NCI-H2081 (cell line): ENCODE results near the gene KLRF1.

ENCODE experiments used
- DNase-seq, 2 experiments: peaks; one replicate each; lab custom pipeline; 2025; lab: John Stamatoyannopoulos, UW

The KLRF1 gene

DNA sequence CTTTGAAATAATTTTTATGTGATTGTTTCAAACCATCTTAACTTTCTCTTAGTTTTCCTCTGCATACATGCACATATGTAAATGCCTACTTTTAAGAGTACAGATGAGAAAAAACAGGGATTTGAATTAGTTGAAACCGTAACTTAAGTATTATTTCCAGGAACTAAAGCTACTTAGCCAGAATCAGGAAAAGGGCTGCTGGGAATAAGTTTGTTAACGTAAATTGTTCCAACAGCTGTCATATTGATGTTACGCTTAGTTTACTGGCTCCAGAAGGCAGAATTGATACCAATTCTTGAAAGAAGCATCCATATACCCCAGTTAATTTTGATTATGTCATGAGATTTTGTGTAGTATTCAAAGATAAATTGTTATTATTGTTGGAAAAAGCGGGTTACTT, 17.9 kb upstream of the KLRF1 start:
- DNase-seq, result no peak

DNA sequence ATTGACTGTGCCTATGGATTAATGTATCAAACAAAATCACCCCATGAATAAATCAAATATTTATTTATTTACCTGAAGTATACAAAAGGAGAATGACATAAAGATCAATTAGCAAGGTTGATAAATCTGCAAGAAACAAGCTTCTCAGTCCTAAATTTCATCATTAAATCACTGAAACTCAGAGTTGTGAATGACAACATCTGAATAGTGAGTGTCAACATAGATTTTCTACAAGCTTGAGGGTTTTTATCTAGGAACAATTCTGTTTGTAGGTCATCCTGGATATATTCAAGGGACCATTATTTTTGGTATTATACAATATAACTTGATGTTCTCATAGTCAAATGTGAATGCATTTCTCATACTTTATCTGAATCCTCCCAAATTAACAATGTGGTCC, 17.4 kb upstream of the KLRF1 start:
- DNase-seq, result no peak

DNA sequence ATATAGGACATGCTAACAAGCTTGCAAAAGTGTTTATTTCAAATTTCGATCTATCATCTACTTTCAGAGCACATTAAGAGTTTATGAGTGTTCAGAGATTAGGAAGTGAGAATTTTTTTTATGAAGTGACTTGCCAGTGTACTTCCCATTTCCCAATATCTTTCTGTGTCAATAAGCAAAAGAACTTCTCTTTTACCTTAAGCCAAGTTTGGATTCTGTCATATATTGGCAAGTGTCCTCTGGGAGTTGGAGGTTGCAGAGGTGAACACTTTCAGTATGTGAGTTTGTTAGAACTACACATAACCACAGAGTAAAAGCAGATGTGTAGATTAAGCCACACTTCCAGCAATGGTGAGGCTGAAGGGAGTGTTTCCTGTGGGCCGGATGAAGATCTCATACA, 16.6 kb upstream of the KLRF1 start:
- no peak for DNase-seq

DNA sequence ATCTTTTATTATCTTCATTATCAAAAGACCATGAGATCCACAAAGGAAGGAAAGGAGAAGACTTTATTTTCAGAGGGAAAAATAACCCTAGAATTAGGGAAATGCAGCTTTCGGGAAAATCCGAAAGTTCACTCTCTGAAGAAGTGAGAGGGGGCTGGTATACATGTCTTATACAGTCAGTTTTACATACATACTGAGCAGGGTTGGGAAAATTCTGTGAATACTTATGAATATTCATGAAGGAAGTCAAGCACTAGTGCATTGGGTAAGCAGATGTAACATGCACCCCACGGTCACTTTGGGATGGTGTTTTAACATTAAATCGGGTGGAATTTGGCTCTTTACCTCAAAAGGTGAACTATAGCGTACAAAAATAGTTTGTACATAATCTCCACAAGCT, 15.7 kb upstream of the KLRF1 start:
- DNase-seq, result no peak

DNA sequence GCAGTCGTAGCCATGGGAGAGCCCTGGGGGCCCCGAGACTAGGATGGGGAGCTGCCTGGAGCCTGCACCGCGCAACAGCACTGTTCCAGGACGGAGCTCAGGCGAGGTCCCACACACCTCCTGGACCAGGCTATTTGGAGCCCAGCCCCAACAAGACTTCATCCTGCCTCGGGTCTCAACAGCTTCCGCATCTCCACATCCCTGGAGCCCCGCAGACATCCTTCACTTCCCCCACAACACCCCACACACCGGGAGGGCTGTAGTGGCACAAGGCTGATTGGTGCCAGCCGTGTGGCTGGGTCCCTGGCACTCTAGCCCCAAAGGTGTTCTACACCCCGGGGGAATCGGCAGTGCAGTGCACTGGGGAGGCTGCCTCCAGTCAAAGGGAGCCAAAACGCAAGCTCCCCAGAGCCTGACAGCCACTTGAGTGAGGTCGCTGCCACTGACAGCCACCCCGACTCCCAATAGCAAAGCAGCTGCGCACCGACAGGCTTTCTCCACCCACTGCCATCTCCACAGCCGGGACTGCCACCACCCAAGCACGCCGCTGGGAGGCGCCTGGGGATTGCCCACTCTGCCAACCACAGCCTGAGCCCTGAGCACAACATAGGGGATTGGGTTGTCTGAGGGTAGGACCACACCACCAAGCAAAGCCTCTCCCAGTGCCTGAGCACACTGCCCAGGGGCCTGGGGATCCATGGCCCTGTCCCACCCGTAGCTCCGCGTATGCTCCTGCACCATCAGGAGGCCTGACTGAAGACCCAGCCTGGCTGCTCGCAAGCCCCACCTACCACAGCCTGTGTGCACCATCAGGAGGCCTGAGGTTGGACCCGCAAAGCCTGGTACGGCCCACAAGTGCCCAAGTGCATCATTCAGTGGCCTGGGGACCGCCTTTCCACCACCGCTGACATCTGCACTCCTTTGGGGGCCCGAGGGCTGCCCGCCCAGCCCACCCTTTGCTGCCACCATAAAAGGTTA, 13.2 kb upstream of the KLRF1 start:
- no peak for DNase-seq

DNA sequence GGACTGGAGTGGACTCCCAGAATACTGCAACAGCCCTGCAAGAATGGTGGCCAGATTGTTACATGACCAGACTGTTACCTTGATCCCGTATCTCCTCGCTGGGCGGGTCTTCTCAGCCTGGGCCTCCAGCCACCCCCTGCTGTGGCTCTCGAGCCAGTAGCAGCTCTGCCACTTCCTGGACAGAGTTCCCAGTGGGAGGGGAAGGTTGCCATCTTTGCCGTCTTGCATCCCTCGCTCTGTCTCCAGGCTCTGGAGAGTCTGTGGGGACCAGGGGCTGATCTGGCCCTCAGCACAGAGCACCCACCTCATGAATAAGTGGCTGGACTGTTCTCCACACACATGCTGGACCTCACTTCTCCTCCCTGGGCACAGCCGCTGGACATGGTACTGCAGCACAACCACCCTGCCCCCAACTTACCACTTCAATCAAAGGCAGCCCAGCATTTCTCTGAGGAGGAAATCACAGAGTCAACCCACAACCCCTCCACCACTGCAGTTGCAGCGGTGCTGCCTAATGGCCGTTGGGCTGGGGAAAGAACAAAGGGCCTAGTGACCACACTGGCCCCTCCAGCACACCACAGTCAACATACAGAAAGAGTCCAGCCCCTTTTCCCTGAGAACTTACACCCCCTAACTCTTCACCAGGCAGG, 6.9 kb upstream of the KLRF1 start:
- no peak for DNase-seq

DNA sequence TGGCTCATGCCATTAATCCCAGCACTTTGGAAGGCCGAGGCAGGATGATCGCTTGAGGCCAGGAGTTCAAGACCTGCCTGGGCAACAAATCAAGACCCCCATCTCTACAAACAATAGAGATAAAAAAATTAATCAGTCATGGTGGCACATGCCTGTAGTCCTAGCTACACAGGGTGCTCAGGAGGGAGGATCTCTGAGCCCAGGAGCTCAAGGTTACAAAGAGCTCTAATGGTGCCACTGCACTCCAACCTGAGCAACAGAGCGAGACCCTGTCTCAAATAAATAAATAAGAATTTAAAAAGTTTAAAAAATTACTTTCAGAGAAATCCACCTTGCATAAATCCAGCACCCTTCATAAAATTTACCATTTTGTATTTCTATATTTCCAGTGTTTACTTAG, 2.2 kb downstream of the KLRF1 start:
- DNase-seq, result no peak

DNA sequence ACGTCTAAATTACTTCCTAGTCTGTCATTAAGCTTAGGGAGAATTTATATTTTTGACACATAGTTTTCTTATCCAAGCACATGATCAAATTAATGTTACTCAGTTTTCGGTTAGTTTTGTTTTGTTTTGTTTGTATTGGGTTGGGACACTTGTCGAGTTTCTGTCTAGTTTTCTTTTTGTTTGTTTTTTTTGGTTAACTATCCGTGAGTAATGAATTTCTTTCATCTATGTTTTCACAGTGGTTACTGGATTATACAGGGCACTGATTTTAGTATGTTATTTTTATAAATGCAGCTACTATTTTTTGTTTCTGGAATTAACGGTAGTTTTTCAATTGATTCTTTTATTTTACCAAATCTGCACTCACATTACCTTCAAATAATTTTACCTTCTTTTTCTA, 2.7 kb downstream of the KLRF1 start:
- no peak for DNase-seq

DNA sequence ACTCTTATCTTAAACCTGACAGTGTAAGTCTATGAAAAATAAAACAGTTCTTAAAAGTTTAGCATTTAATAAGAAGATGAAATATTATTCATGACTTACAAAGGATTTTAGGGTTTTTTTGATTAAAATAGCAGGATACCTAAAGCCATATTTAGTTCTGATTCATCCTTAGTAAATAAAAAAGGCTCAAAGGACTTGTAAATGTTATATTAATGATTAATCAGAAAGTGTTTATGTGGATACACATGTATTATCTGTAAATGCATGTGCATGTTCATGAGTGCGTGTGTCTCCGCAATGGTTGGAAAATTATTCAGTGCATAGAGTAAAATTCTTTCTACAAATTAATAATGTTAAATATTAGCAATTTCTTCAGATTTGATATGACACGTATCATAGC, 4.4 kb downstream of the KLRF1 start:
- no peak for DNase-seq

DNA sequence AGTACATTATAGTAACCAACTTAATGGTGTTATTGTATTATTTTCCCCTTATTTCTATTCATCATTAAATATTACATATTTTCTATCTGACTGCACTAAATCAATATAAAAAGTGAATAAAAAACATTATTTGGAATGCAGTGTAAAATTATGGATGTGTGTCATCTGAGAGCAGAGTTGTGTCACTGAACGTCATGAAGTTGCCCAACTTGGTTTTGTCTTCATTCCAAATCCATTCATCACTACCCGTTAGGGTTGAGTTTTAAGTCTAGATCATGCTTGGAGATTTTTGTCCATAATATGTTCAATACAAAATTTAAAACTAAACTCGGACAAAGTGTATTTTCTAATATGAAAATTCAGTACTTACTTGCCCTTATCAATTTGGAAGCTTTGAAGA, 16.1 kb downstream of the KLRF1 start:
- DNase-seq, result no peak

DNA sequence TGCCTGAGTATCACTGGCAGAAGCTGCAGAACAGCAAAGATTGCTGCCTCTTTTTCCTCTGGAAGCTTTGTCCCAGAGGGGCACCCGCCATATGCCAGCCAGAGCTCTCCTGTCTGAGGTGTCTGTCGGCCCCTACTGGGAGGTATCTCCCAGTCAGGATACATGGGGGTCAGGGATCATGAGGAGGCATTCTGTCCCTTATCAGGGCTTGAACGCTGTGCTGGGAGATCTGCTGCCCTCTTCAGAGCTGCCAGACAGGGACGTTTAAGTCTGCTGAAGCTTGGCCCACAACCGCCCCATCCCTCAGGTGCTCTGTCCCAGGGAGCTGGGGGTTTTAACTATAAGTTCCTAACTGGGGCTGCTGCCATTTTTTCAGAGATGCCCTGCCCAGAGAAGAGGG, 21.6 kb downstream of the KLRF1 start:
- no peak for DNase-seq

DNA sequence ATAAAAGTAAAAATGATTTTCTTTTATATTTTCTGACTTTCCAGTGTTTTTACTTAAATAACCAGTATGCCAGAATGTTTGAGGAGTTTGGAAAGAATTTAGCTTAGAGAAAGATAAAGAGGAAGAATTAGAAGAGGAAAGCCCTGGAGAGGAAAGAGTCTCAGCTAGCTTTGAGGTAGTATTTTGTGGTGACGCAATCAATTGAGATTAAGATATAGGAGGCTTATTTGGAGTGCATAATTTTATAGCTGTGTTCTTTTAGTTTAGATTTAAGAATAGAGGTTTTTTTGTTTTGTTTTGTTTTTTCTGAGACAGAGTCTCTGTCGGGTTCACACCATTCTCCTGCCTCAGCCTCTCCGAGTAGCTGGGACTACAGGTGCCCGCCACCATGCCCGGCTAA, 23.8 kb downstream of the KLRF1 start:
- DNase-seq, result no peak

DNA sequence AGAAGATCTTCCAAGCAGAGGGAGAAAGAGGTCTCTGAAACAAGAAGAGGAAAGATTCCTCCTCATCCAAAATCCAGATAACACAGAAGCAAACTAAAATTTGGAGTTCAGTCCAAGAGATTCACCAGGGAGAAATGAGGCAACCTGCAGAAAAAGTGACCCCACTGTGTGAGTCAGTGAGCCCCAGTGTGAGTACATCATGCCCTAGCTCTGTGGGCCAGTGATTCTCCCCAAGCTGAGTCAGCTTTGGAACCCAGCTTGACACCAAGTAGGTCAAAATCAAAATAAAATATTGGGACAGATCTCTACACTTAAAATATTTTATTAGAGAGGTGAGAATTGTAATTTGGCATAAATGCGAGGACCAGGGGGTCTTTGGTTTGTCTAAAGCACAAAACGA, 24.6 kb downstream of the KLRF1 start:
- DNase-seq, result no peak

DNA sequence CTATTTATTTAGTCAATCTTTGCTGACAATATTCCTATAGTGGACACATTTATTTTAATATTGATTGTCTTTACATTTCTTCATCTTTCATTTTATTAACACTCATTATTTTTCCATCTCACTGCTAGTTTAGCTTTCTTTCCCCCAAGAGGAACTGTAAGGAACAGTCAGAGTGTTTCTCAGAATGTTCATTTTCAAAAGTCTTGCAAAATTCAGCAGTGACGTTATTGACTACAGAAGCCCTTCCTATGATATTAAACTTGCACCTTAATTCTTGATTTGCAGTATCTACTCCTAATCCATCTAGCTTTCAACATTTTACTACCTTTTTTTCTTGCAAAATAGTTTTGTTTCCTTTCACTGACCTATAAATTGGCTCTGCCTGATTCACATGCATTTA, 28.9 kb downstream of the KLRF1 start:
- no peak for DNase-seq

DNA sequence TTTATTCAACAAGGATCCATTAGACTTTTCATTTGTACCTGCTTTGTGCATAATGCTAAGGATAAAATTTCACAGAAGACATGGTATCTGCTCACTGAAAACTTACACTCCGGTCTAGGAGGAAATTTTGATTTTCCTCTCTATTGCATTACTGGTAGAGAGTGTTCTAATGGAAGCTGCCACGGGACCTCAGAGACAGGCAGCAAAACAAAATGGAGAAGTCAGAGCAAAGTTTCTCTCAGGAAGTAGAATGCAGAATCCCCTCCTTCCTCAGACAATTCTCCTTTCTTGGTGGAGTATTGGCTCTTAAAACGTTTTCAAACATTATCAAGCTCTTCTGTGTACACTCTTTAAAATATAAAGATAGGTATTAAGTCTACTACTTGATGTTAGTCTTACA, 29.6 kb downstream of the KLRF1 start:
- DNase-seq, result no peak

DNA sequence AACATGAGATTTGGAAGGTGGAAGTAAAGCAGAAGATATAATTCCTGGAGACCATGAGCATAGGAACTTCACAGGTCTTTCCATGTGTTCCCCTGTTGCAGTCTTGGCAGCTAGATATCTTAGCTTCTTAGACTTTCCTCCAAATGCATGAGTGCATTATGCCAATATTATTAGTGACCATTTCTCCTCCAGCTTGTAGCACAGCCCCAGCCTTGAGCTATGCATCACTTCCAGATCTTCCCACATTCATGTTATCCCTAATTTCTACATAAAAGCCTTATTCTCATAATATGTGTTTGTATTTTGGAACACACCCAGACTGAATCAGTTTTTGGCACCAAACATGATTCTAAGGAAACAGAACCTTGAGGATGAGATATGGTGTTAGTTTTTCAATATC, 30.9 kb downstream of the KLRF1 start:
- no peak for DNase-seq

DNA sequence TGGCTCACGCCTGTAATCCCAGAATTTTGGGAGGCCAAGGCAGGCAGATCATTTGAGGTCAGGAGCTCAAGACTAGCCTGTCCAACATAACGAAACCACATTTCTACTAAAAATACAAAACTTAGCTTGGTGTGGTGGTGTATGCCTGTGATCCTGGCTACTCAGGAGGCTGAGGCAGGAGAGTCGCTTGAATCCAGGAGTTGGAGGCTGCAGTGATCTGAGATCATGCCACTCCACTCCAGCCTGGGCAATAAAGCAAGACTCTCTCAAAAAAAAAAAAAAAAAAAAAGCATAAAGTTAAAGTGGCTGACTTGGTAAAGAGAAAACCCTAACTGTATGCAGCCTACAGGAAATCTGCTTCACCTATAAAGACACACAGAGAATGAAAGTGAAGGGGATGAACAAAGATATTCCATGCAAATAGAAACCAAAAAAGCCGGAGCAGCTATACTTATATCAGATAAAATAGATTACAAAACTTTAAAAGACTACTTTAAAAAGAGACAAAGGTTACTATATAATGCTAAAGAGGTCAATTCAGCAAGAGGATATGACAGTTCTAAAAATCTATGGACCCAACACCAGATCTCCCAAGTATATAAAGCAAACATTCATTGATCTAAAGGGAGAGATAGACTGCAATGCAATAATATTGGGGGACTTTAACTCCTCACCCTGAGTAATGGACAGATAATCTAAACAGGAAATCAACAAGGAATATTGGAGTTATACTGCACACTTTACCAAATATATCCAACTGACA, 37.8 kb downstream of the KLRF1 start:
- no peak for DNase-seq

DNA sequence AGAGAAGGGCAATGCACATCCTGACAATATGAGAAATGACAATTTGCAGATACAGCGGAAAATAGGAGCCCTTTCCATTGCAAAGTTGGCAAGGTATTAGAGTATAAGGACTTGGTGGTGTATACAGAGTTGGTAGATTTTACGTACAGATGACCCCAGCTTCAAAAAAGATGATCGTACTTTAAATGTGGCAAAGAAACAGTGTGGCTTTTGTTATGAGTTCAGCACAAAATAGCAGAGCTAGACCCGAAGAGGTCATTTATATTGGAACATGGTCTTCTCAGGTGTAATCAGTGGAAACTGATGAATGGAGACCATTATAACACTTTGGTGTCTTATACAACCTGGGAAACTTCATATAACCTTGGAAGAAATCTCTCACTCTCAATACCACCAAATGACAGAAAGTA, 39.6 kb downstream of the KLRF1 start:
- DNase-seq, result no peak

DNA sequence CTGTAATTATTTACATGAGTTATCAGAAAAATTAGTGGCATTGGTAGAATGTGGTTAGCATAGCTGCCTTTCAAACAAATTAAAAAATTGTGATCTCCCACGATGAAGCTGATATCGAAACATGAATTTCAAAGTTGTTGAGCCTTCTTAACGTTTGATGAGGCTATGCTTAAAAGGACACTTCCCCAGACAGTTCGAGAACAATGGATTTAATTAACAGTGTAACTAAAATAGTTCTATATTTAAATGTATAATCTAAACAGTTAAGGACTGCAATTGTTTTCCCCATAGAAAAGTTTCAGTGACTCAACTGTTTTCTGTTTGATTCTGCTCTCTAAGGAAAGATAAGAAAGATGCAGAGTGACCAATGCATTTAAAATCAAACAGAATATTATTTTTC, 40.2 kb downstream of the KLRF1 start:
- DNase-seq, result no peak

DNA sequence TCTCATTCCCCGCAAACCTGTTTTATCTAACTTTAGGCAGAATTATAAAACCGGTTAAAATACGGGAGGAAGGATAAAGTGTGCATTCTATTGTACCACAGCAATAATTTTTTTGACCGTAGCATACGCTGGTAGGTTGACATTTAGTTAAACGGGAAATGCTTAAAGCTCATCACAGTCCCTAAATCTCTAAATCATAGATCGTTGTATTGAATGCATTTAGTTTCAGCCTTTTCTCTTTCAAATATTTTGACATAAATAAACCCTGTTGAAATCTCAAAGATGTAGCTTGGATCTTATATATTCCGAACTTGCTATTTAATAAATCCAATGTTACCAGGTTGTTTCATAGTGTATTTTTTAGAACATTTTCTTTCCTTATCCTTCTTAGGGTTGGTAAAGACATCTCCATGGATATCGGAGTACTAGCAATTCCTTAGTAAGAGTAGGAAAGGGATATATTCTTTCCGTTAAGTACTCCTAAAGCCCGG, 41.1 kb downstream of the KLRF1 start:
- no peak for DNase-seq

DNA sequence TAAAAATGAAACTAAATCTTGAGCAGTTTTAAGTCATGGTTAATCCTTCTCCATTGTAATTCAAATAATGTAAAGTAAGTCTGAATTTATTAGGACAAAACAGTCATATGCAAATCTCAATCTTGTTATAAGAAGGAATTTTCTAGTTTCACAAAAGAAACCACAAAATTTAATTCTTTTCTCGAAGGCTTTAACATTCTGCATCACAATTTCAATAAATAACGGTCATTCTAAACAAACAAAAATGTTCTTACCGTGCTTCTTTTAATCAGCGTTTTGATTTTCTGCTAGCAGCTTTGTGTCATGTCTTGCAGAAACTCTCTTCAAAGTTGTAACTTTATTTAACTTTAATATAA, 41.6 kb downstream of the KLRF1 start:
- DNase-seq, result no peak

DNA sequence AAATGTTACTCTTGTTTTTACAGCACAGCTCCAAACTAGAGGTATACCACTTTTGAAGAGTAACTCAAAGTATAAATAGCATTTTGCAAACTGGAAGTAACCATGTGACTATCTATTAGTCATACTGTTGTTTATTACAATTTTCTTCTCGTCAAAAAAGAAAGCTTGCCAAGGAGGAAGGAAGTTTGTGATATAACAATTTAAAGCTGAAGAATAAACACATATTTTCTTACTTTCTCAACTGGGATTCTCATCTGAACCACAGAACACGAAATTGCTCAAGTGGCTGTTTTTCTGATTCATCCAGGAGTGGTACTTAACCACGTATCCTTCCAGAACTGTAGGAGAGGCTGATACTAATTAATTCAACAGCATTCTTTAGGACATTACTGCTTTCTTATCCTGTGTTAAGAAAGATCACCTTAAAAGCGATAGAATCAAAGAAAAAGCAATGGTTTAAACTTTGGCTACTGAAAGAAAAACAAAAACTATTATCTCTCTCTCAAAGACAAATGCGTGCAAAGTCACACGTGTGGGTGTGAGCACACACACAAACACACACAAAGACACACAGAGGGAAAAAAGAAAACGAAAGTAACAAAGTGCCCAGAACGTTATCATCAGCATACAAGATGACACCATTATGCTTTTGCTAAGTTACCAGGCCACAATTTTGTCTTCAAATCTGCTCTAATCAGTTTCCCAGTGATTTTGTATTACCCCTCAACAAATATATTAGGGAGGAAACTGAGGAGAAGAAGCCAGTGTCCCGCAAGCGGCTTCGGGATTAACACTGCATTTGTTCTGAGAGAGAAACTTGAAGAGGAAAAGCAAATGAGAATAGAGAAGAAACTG, 42.3 kb downstream of the KLRF1 start, which contains the start of gene CLEC2B:
CLEC2B (minus strand) TSS at position 48 of the 855 bp plus-strand sequence.
- DNase-seq, result no peak
